Activated naive CD8-positive, alpha-beta T cell treated with anti-CD3 and anti-CD28 coated beads, Interleukin-2, amount 50 U/mL, for 16 hours (primary cell): ENCODE measurements around the gene HTR5A.
"Not testable (repeated sequence)": the region's sequence is repeated elsewhere in the genome, so short reads cannot be mapped to it uniquely, and the experiment has no call there.

Source experiments
- DNase-seq: peaks from one replicate; pipeline ENCODE4 v3.0.0-alpha.2; 2020; ENCODE audit warnings: low read depth, low spot score

The HTR5A gene

DNA sequence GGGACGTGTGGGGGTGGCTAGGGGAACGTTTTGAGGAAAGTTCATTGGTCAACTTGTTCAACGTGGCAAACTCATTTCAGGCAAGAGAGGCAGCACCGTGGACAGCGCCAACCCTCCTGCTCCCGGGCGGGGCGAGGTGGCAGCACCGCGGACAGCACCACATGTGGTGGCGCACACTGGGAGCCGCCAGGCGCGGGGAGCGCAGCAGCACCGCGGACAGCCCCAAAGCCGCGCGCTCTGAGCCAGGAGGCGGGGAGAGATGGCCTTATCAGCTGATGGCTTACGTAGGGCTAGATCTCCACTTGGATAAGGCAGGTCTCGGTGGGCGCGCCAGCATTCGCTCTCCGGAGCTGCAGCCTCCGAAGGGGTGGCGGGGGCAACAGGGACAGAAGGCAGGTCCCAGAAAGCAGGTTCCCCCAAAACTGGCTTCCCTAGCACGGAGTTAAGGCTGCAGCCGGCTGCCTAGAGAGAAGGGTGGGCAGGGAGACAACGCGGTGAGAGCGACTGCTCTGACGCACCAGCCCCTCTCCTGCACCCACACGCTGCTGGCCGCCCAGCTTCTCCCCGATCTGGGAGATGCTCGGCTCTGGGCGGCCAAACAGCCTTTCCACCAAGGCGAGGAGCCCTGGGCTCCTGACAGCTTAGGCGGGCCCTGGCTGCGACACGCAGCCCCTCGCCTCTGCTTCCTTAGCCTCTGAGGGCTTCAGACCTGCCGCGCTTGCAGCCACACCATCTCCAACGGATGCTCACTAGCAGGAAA, at the start of gene HTR5A:
Gene HTR5A, plus strand, starts transcription at position 333 of the 760 bp plus-strand sequence. CDS start 576 bp downstream, outside the sequence.
- DNase-seq, result peak; percentile 51

DNA sequence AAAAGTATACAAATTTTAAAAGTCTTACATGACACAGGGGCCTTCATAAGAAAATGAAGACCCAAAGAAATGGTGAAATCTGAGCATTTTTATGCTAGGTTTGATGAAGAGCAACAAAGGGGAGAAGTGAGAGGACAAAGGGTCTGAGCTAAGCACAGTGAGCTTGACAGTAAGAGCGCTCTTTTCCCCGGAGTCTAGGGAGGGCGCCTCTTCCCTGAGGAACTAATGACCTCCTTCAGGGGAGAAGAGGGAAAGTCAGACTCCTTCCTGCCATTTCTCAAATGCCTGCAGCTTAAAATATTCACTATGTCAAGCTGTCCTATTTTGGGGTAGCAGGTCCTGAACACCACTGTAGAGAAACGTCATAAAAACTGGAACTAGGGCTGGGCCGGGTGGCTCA, 49.1 kb upstream of the HTR5A start:
- DNase-seq, result no peak

DNA sequence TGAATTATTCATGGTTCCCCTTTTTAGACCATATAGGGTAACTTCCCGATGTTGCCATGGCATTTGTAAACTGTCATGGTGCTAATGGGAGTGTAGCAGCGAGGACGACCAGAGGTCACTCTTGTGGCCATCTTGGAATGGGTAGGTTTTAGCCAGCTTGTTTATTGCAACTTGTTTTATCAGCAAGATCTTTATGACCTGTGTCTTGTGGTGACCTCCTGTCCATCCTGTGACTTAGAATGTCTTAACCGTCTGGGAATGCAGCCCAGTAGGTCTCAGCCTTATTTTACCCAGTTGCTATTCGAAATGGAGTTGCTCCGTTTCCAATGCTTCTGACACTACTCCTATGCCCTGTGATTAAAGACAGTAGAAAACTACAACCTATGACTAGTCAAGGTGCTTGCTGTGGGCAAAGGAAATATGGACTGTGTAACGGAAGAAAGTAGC, 48.4 kb upstream of the HTR5A start:
- DNase-seq, result no peak

DNA sequence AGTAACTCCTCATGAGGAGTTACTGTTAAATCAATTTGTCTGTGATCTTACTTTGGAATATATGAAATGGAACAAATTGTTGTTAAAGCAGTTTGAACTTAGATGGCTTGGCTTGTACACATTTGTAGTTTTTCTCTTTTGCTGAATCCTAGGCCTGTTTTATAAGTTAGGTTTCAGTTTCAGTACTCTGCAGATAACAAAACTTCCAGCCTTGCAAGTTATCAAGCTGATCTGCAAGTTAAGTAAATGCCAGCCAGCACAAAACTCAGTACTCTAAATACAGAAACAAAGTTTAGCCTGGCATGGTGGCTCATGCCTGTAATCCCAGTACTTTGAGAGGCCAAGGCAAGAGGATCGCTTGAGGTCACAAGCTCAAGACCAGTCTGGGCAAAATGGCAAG, 42.2 kb upstream of the HTR5A start:
- no peak for DNase-seq

DNA sequence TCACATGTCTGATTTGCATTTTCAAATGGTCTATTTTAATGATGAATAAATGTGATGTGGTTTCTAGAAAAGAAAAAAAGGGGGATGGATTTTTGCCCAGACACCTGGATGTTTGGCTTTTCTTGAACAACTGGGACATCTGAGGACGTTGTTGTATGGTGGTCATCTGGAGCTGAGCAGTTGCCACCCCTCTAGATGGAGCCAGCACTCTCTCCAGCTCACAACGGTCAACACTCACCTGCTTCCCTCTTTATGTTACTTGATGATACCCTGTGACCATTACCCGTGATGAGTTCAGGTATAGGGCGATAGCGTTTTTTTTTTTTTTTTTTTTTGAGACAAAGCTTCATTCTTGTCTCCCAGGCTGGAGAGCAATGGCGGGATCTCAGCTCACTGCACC, 37.1 kb upstream of the HTR5A start:
- DNase-seq, result no peak

DNA sequence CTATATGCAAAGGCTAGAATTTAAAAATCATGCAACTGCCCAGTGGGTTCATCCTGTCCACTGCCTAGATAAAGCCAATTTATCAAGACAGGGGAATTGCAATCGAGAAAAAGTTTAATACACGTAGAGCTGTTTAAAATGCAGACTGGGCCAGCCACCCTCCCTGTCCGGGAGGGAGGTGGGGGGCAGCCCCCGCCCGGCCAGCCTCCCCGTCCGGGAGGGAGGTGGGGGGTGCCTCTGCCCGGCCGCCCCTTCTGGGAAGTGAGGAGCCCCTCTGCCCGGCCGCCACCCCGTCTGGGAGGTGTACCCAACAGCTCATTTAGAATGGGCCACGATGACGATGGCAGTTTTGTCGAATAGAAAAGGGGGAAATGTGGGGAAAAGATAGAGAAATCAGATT, 35.6 kb upstream of the HTR5A start:
- DNase-seq, result not testable (repeated sequence)

DNA sequence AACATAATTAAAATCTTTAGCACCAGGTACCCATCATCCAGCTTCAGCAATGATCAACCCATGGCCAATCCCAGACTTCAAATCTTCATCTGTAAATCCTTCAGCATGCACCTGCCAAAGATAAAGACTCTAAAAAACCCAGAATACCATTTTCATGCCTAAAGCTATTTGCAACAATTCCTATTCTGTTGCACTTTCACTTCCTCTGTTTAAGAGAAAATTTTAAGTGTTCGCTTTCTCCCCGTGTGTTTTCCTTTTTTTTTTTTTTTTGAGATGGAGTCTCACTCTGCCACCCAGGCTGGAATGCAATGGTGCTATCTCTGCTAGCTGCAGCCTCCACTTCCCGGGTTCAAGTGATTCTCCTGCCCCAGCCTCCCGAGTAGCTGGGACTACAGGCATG, 31.8 kb upstream of the HTR5A start:
- DNase-seq, result no peak

DNA sequence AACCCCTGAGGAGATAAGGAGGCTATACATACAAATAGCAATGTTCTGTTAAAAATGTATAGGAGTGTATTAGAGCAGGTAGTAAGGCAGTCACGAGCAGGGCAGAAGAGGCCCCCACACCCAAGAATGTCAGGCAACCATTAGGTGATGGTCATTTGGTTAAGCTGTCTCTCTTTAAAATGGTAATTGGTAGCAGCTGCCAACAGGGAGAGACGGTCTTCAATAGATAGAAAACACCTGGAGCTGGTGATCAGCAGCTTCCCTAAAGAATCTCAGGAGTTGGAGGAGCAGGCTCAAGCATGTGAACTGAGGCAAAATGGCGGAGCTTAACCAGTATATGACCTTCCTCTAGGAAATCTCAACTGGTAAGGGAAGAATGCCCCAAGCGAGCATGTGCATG, 26.4 kb upstream of the HTR5A start:
- DNase-seq, result no peak

DNA sequence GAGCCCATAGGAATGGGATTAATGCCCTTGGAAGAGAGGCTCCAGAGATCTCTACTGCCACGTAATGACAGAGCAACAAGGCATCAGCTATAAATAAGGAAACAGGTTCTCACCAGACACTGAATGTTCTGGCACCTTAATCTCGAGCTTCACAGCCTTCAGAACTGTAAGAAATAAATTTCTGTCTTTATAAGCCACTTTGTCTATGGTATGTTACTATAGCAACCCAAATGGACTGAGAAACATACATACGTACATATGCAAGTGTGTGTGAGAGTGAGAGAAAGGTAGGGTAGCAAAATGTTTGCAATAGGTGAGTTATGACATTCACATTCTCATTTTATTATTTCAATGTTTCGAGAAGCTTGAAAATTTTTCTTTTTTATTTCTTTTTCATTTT, 22.1 kb upstream of the HTR5A start:
- no peak for DNase-seq

DNA sequence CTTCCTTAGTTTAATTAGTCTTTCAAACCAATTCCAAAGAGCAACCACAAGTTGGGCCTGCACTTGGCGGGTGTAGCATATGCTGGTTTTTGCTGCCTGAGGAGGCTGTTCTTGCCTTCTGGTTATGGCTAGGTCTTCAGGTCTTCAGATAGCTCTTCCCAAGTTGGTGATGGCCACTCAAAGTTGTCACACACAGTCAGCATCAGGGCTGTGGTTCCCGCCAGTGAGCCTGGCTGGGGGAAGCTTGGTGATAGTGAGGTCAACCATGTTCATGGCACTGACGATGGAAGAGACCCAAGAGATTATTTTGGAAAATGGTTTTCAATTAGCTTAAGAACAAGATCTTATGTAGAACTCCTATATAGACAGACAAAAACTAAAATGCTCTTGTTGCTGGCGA, 18.8 kb upstream of the HTR5A start:
- no peak for DNase-seq

DNA sequence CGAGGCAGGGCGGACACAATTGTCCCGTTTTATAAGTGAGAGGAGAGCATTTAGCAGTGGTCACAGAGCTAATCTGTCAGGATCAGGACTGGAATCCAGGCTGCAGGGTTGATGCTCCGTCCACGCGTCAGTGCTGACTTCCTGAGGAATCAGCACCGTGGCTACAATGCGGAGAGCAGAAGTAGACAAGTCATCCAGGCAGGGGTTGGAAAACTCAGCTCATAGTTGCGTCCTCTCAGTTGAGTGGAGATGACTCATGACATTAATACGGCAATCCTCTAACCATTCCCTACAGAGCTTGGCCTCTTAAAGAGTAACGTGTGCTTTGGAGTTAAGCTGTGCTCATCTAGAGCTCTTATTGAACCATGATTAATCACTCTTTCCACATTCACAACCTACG, 17.1 kb upstream of the HTR5A start:
- no peak for DNase-seq

DNA sequence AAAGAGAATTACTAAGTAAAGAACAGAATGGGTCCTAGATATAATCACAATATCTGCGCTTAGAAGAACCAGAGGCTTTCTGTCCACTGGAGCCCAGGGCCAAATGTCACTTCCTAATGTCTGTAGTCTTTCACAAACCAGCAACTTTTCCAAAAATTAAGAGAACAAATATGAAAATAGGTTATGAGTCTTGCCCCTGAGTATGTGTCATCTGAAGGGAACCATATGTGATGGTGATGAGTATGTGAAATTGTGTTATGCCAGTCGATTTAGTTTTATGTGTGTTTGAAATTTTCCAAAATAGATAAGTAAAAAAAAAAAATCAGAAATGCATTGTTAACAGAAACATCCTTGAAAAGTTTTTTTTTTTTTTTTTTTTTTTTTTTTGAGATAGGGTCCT, 15.4 kb upstream of the HTR5A start:
- no peak for DNase-seq

DNA sequence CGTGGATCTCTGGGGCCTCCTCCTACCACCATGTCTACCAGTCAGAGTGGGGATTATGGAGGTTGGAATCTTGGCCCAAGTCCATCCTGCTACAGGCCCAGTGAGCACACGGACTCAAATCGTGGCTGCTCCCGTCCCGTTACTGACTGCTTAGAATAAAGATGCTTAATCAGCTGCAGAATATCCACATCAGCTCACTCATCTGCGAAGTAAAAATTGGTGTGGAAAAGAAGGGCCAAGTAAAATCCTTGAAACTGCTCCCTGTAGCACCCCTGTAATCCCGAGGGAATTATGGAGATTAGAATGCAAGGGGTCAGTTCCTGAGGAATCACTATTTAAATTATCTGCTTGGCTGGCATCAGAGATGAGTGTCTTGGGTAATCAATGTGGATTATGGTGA, 13.0 kb upstream of the HTR5A start:
- no peak for DNase-seq

DNA sequence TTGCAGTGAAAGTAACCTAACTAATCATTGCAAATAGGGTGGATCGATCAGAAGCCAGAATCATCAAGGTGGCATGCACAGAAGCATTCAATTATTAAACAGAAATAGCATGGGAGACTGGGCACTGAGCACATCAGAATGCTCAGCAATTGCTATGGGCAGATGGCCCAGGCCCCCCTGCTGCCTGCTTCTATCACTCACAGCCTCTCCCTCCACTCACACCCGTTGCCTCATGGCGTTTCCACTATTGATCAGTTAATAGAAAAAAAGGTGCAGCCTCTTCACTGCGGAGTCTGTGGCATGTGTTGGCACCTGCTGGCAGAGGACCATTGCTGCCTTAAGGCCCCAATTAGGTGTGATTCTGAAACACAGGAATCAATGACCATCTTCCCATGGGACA, 11.2 kb upstream of the HTR5A start:
- DNase-seq, result no peak

DNA sequence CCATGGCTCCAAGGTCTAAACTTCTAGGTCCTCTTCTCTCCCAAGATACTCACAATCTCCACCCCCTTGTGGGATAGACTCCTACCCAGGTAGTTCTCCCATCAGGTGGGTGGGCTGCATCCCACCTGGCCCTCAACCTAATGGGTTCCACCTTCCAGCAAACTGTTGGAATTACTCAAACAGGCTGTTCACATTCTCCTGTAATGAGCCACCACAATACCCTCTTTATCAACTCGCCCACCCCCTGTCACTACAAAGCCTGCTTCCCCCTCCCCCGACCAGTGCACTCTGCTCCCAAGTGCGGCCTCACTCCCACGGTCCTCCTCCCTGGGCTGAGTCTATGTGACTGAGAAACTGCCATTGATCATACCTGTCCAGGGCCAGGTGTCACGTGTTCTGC, 10.4 kb upstream of the HTR5A start:
- no peak for DNase-seq

DNA sequence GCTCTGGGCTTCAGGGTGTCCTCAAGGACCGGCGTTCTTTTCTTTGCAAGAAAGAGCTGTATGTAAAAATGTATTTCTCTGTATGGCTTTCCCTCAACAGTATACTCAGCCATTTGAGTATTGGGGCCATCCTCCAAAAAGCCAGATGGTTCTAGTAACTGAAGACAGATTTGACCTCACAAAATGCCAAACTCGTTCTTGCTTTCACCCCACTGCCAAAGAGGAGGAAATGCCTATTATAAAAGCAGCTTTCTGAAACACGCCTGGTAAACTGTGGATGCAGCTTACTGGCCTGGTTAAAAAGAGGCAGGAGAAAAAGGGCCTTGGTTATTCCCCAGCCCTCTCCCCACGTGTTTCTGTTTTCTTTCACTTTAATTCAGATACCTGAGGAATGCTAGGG, 7.7 kb upstream of the HTR5A start:
- DNase-seq, result no peak

DNA sequence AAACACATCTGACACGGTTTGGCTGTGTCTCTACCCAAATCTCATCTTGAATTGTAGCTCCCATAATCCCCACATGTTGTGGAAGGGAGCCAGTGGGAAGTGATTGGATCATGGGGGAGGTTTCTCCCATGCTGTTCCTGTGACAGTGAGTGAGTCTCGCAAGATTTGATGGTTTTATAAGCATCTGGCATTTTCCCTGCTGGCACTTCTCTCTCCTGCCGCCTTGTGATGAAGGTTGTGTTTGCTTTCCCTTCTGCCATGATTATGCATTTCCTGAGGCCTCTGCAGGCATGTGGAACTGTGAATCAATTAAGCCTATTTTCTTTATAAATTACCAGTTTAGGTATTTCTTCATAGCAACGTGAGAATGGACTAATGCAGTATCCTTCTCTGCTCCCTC, 5.9 kb upstream of the HTR5A start:
- DNase-seq, result no peak

DNA sequence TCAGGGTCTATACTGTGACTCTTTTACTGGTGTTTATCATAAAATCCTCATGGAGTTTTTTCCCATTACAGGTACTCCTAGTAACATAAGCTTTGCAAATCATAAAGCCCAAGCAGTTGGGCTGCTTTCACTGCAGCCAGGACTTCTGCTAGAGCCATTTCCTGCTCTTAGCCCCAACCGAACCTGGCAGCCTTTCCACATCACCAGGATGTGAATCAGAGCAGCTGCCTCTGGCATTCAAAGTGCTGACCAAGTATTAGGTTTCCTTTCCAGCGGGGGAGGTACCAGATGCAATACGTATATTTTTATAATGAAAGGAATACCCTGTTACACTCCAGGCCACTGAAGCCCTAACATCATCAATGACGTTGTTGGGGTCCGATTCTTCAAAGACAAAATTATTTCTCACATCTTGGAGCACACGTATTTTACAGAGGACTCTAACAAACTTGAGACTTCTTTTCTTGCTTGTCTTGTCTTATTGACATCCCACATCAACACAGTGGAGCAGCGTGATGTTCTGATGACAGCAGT, 3.6 kb upstream of the HTR5A start:
- DNase-seq, result no peak

DNA sequence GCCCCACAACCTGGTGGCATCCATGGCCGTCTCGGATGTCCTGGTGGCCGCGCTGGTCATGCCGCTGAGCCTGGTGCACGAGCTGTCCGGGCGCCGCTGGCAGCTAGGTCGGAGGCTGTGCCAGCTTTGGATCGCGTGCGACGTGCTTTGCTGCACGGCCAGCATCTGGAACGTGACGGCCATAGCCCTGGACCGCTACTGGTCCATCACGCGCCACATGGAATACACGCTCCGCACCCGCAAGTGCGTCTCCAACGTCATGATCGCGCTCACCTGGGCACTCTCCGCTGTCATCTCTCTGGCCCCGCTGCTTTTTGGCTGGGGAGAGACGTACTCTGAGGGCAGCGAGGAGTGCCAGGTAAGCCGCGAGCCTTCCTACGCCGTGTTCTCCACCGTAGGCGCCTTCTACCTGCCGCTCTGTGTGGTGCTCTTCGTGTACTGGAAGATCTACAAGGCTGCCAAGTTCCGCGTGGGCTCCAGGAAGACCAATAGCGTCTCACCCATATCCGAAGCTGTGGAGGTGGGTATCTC, 1.1 kb downstream of the HTR5A start:
- DNase-seq, result no peak

DNA sequence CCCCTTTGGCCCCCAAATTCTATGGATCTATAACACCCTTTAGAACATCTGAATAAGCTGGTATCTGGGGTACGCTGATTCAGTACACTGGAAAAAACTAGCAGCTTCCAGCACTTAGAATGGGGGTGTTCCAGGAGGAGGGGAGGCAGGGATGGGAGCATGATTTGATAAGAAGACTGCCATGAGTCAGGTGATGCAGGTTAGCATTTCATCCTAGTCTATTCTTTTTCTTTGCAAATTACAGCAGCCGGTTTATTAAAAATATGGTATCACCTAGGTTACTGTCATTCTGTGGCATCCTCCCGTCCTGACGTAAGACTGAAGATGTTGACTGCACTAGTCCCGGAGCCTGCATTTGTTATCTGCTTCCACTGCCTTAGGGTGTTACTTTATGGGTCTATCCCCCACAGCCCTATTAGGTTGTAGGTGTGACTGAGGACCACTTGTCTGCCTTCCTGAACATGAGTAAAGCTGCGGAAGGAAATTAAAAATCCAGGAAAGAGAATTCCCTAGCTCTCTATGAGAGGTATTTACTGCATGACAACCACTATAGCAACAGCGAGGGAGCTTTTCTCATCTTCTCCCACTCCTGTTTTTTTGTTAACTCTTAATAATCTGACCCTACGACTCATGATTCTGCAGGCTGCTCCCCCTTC, 1.9 kb downstream of the HTR5A start:
- DNase-seq, result no peak

DNA sequence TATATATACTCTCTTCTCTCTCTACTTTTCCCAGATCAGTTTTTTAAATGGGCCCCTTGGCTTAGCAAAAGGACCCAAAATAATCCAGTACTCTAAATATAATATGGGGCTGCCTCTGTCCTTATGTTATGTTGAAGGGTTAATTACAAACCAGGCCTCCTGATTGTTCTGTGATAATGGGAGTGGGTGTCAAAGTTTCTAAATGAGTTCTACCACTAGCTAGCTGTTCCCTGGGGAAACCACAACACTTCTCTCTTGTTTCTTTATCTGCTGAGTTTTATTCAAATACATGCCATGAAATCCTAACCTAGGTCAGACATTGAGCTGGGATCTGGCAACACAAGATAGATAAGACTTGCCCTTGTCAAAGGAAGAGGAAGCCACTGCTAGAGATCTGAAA, 3.8 kb downstream of the HTR5A start:
- DNase-seq, result no peak

DNA sequence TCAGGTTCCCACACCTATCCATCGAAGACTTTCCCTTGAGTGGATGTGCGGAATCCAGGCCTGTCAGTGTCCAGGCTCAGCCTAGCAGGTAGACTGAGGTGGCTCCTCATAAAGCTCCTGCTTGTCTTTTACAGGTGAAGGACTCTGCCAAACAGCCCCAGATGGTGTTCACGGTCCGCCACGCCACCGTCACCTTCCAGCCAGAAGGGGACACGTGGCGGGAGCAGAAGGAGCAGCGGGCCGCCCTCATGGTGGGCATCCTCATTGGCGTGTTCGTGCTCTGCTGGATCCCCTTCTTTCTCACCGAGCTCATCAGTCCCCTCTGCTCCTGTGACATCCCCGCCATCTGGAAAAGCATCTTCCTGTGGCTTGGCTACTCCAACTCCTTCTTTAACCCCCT, 13.9 kb downstream of the HTR5A start:
- no peak for DNase-seq

DNA sequence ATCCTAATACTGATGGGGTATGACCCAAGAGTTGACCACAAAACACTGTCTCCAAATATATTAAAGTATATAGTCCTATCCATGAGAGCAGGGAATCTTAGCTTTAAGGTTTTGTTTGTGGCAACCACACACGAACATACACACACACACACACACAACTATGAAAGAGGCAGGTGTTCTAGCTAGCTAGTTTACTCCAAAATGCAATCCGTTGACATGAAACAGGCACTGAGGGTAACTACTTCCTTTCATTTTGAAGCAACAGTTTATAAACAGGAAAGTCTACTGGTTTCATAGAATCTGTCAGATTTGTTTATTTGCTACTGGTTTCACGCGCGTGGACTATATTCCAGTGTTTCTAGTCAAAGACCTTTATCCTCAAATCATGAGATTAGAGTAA, 14.8 kb downstream of the HTR5A start:
- DNase-seq, result no peak
